Keratinocyte (primary cell): ENCODE data around the gene RMND5A. TPM values are rescaled to one million over a fixed set of nuclear protein-coding genes. Genes with fewer than 3 reads are reported as not detected.

Experiments
- DNase-seq: peaks from one replicate; pipeline ENCODE4 v3.0.0-alpha.2; 2011; ENCODE audit warnings: low read depth, missing footprints, low spot score
- FAIRE-seq: peaks from 2 replicates; lab custom pipeline; 2011; peaks lifted over from hg19 to GRCh38; lab: Jason Lieb, UNC
- H2AFZ ChIP-seq: 2 replicates; pipeline ENCODE4 v1.6.0; 2012; ENCODE audit warnings: low read length, control low read depth, inconsistent platforms; ENCODE audit not compliant: control insufficient read depth
- H3K27ac ChIP-seq: 2 replicates; pipeline ENCODE4 v1.5.1; 2011; ENCODE audit warnings: low read length; ENCODE audit not compliant: control insufficient read depth, insufficient read depth
- H3K27me3 ChIP-seq: 3 replicates; pipeline ENCODE4 v1.6.0; 2011; ENCODE audit warnings: low read length; ENCODE audit not compliant: control insufficient read depth, insufficient read depth; ENCODE audit errors: extremely low read depth
- H3K36me3 ChIP-seq, 2 experiments: 2 replicates in 1 of 2; 3 replicates in 1 of 2; pipeline ENCODE4 v1.5.1; 2011; ENCODE audit warnings: low read length in 2 of 2, mild to moderate bottlenecking in 1 of 2; ENCODE audit not compliant: control insufficient read depth in 2 of 2, insufficient read depth in 2 of 2; ENCODE audit errors: extremely low read depth in 1 of 2
- H3K4me1 ChIP-seq: 3 replicates; pipeline ENCODE4 v1.5.1; 2011; ENCODE audit warnings: low read length; ENCODE audit not compliant: control insufficient read depth, insufficient read depth; ENCODE audit errors: extremely low read depth
- H3K4me2 ChIP-seq: 3 replicates; pipeline ENCODE4 v1.6.0; 2011; ENCODE audit warnings: low read depth, low read length; ENCODE audit not compliant: control insufficient read depth, insufficient read depth; ENCODE audit errors: extremely low read depth
- H3K4me3 ChIP-seq, 3 experiments: fragments of 200-600 bp in 1 of 3; sonication (generic) in 1 of 3; 2 replicates in 2 of 3; 3 replicates in 1 of 3; pipeline ENCODE4 v1.5.1; 2011 to 2016; ENCODE audit warnings: low read length in 3 of 3, mild to moderate bottlenecking in 3 of 3, control low read depth in 2 of 3, inconsistent platforms in 1 of 3, low read depth in 1 of 3, mixed read lengths in 1 of 3, mixed run types in 1 of 3, moderate library complexity in 1 of 3; ENCODE audit not compliant: control insufficient read depth in 2 of 3, insufficient read depth in 2 of 3; ENCODE audit errors: extremely low read depth in 1 of 3
- H3K79me2 ChIP-seq: 2 replicates; pipeline ENCODE4 v1.6.0; 2012; ENCODE audit warnings: low read length; ENCODE audit not compliant: control insufficient read depth, insufficient read depth
- H3K9ac ChIP-seq: 3 replicates; pipeline ENCODE4 v1.6.0; 2011; ENCODE audit warnings: low read length; ENCODE audit not compliant: control insufficient read depth, insufficient read depth; ENCODE audit errors: extremely low read depth
- H3K9me1 ChIP-seq: 3 replicates; pipeline ENCODE4 v1.6.0; 2011; ENCODE audit warnings: low read length; ENCODE audit not compliant: control insufficient read depth, insufficient read depth; ENCODE audit errors: extremely low read depth
- H3K9me3 ChIP-seq: 2 replicates; pipeline ENCODE4 v1.5.1; 2012; ENCODE audit warnings: low read depth, low read length; ENCODE audit not compliant: control insufficient read depth
- H4K20me1 ChIP-seq: 3 replicates; pipeline ENCODE4 v1.6.0; 2011; ENCODE audit warnings: low read length; ENCODE audit not compliant: control insufficient read depth, insufficient read depth; ENCODE audit errors: extremely low read depth
- EZH2 ChIP-seq: IDR thresholded peaks from one replicate; pipeline ENCODE4 v1.6.1; 2012; ENCODE audit warnings: inconsistent platforms, mild to moderate bottlenecking, low read length, moderate library complexity
- dilution Hi-C: fragments of 300-500 bp; cut with MboI; formaldehyde crosslinking; loops from one replicate; pipeline ENCODE4 v1.7.0; 2020; ENCODE audit warnings: low sequenced_read_pairs; ENCODE audit not compliant: extremely low pct_ligation_motif_present
- polyA plus RNA-seq, 5 experiments: library from polyadenylated mRNA; depleted of rRNA in 3 of 5; stranded (reverse) in 3 of 5; stranded (forward) in 1 of 5; unstranded in 1 of 5; fragments of >200 nt; gene quantifications; 1 replicate in 1 of 5; 2 replicates in 3 of 5; 3 replicates in 1 of 5; pipeline versions ENCODE4 v1.2.1 to v1.2.3, GENCODE V29; 2011 to 2012; ENCODE audit warnings: missing spikeins in 2 of 5, low read depth in 1 of 5, low replicate concordance in 1 of 5
- TF ChIP-seq, protein P1 (sequence below), 3 experiments: IDR thresholded peaks in 1 of 3; conservative IDR thresholded peaks in 1 of 3; optimal IDR thresholded peaks in 1 of 3; 2 replicates in 2 of 3; 3 replicates in 1 of 3; pipeline versions ENCODE3 to v1.5.1; 2011; ENCODE audit warnings: low read length in 3 of 3, mild to moderate bottlenecking in 3 of 3, moderate library complexity in 2 of 3, control low read depth in 1 of 3, inconsistent platforms in 1 of 3; ENCODE audit not compliant: insufficient read depth in 2 of 3; ENCODE audit errors: extremely low read depth in 1 of 3

Gene RMND5A
- polyA plus RNA-seq, 1 donor (not counting 4 experiments of a cell fraction or from before 2014, with no cell fraction given), result 26.0 TPM

DNA sequence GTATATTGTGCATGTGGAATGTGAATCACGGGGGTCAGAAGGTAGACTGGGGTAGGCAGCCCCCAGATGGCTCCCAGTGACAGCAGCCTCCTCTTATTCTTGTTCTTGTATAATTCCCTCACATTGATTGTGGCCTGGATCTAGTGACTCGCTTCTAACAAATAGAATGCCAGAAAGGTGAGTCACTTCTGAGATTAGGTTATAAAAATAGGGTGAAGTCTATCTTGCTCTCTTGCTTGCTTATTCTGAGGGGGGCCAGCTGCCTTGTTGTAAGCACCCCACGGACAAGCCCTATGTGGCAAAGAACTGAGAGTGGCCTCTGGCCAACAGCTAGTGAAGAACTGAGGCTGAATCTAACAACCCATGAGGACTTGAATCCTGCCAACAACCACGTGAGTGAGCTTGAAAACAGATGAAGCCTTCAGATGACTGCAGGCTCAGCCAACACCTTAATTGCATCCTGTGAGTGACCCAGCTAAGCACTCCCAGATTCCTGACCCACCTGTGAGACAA, 15.6 kb upstream of the RMND5A start:
- Histone ChIP-seq H3K36me3 (no peaks in the 10 kb centered on the region), H3K9ac (peak overlapping the region; percentile 68), H2AFZ (peak overlapping the region; percentile 63), H3K4me2 (peak overlapping the region; percentile 64), H3K4me3 (peak overlapping the region in 2 of 3 experiments; percentile 4 to 61), H3K79me2 (no peaks in the 10 kb centered on the region), H4K20me1 (no peaks in the 10 kb centered on the region), H3K9me1 (no peaks in the 10 kb centered on the region), H3K9me3 (no peaks in the 10 kb centered on the region), H3K27ac (peak overlapping the region; percentile 83), H3K27me3 (no peaks in the 10 kb centered on the region), H3K4me1 (peaks cover 20% of the 10 kb centered on the region)
- FAIRE-seq (peak; percentile 93), DNase-seq (peak; percentile 56)
- TF ChIP-seq, protein P1, sequence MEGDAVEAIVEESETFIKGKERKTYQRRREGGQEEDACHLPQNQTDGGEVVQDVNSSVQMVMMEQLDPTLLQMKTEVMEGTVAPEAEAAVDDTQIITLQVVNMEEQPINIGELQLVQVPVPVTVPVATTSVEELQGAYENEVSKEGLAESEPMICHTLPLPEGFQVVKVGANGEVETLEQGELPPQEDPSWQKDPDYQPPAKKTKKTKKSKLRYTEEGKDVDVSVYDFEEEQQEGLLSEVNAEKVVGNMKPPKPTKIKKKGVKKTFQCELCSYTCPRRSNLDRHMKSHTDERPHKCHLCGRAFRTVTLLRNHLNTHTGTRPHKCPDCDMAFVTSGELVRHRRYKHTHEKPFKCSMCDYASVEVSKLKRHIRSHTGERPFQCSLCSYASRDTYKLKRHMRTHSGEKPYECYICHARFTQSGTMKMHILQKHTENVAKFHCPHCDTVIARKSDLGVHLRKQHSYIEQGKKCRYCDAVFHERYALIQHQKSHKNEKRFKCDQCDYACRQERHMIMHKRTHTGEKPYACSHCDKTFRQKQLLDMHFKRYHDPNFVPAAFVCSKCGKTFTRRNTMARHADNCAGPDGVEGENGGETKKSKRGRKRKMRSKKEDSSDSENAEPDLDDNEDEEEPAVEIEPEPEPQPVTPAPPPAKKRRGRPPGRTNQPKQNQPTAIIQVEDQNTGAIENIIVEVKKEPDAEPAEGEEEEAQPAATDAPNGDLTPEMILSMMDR (optimal IDR thresholded peaks at IDR 0.05 in 1 of 3, IDR thresholded peaks at IDR 0.05 in 1 of 3, conservative IDR thresholded peaks at IDR 0.05 in 1 of 3; ENCODE audit: extremely low read depth in 1 of 3, insufficient read depth in 2 of 3, low read length in 3 of 3), result no peak
- TF ChIP-seq EZH2, result no peak
- dilution Hi-C loops, result no loop called here

DNA sequence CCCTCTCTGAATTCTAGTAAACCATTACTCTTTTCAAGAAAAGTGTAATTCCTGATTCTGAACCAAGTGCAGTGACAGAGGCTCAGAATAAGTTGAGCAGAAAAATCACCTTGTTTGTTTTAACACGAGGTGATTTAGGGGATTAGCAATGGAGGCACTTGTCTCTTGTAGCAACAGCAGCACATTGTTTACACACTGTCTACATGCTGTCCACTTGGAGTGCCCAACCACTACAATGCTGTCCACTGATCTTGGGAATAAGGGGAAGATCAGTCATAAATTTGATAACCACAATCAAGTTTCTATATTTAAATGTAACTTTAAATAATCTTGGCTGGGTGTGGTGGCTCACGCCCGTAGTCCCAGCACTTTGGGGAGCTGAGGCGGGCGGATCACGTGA, 13.9 kb upstream of the RMND5A start:
- no peak for FAIRE-seq

More for the DNA sequence above, 13.9 kb upstream of the RMND5A start:
- no peak overlapping the region for H3K9ac ChIP-seq
- H3K27me3 ChIP-seq, result no peaks in the 10 kb centered on the region
- no peaks in the 10 kb centered on the region for H3K9me1 ChIP-seq
- no peaks in the 10 kb centered on the region for H4K20me1 ChIP-seq
- no peaks in the 10 kb centered on the region for H3K36me3 ChIP-seq
- peaks cover 20% of the 10 kb centered on the region for H3K4me1 ChIP-seq
- H3K4me2 ChIP-seq, result no peak overlapping the region
- H2AFZ ChIP-seq, result no peak overlapping the region
- H3K4me3 ChIP-seq, result no peak overlapping the region
- H3K9me3 ChIP-seq, result no peaks in the 10 kb centered on the region
- dilution Hi-C loops, result no loop called here
- DNase-seq, result no peak
- H3K79me2 ChIP-seq, result no peaks in the 10 kb centered on the region
- no peak for TF ChIP-seq EZH2
- TF ChIP-seq, protein P1 (optimal IDR thresholded peaks at IDR 0.05 in 1 of 3, IDR thresholded peaks at IDR 0.05 in 1 of 3, conservative IDR thresholded peaks at IDR 0.05 in 1 of 3; ENCODE audit: extremely low read depth in 1 of 3, insufficient read depth in 2 of 3, low read length in 3 of 3), result no peak
- H3K27ac ChIP-seq, result no peak overlapping the region
